Pulmonary artery endothelial cell (primary cell): Measurements from ENCODE around the gene IL12RB2. TPM values are rescaled to one million over a fixed set of nuclear protein-coding genes. Genes with fewer than 3 reads are reported as not detected.

Source experiments
- DNase-seq: peaks from one replicate; pipeline ENCODE4 v3.0.0-alpha.2; 2011; ENCODE audit warnings: low read depth, low spot score
- total RNA-seq: library from RNA; depleted of rRNA; stranded (reverse); fragments of >200 nt; gene quantifications from 2 replicates; pipeline ENCODE4 v1.2.3, GENCODE V29; 2014

IL12RB2 gene
- not detected in 2 replicates for total RNA-seq

GRCh38 chr1:67307251-67308060, at the start of gene IL12RB2:
Gene IL12RB2, plus strand, starts transcription at chr1:67307873. Its CDS starts 12,496 bp downstream, at chr1:67320369.
- no peak for DNase-seq

- no peak for DNase-seq
These were observed 46.0 kb upstream of the IL12RB2 start for GRCh38 chr1:67261680-67262079.

- DNase-seq: no peak
These were observed 44.9 kb upstream of the IL12RB2 start for GRCh38 chr1:67262735-67263134.

GRCh38 chr1:67264152-67264551, 43.5 kb upstream of the IL12RB2 start:
- DNase-seq: no peak

- no peak for DNase-seq
These were observed 42.8 kb upstream of the IL12RB2 start for GRCh38 chr1:67264899-67265298.

GRCh38 chr1:67269061-67269460, 38.6 kb upstream of the IL12RB2 start:
- no peak for DNase-seq

- no peak for DNase-seq
These were observed 37.1 kb upstream of the IL12RB2 start for GRCh38 chr1:67270541-67270940.

- DNase-seq: no peak
These were observed 34.1 kb upstream of the IL12RB2 start for GRCh38 chr1:67273591-67273990.

GRCh38 chr1:67274623-67275325, 32.9 kb upstream of the IL12RB2 start:
- DNase-seq: no peak

- no peak for DNase-seq
These were observed 27.0 kb upstream of the IL12RB2 start for GRCh38 chr1:67280696-67281095.

GRCh38 chr1:67281244-67281643, 26.4 kb upstream of the IL12RB2 start:
- DNase-seq: no peak

- DNase-seq: no peak
These were observed 21.7 kb upstream of the IL12RB2 start for GRCh38 chr1:67285780-67286488.

GRCh38 chr1:67290236-67290635, 17.4 kb upstream of the IL12RB2 start:
- no peak for DNase-seq

- DNase-seq: no peak
These were observed 12.6 kb upstream of the IL12RB2 start for GRCh38 chr1:67294836-67295617.

GRCh38 chr1:67298762-67299161, 8.9 kb upstream of the IL12RB2 start:
- DNase-seq: no peak

GRCh38 chr1:67299296-67299695, 8.4 kb upstream of the IL12RB2 start:
- no peak for DNase-seq

GRCh38 chr1:67300561-67300960, 7.1 kb upstream of the IL12RB2 start:
- DNase-seq: no peak

- no peak for DNase-seq
These were observed 3.6 kb upstream of the IL12RB2 start for GRCh38 chr1:67304023-67304422.

- DNase-seq: no peak
These were observed 1.1 kb upstream of the IL12RB2 start for GRCh38 chr1:67306547-67306946.

GRCh38 chr1:67308136-67308535, 463 bp downstream of the IL12RB2 start:
- no peak for DNase-seq

GRCh38 chr1:67312615-67313014, 4.9 kb downstream of the IL12RB2 start:
- DNase-seq: no peak
